HG03108 (cell line): ENCODE data around the gene FAM181B.
"Not testable (repeated sequence)": the region's sequence is repeated elsewhere in the genome, so short reads cannot be mapped to it uniquely, and the experiment has no call there.

Source experiments
- ATAC-seq: cut with Tn5 transposase; IDR thresholded peaks from one replicate; pipeline ENCODE4 v1.9.1; 2021; ENCODE audit warnings: moderate library complexity; ENCODE audit not compliant: unreplicated experiment

FAM181B gene

GRCh38 chr11:82732734-82733443 lies 775 bp downstream of the FAM181B start:
- no peak for ATAC-seq

- ATAC-seq = no peak
Measured at GRCh38 chr11:82732348-82732733, 1.3 kb downstream of the FAM181B start.

DNA sequence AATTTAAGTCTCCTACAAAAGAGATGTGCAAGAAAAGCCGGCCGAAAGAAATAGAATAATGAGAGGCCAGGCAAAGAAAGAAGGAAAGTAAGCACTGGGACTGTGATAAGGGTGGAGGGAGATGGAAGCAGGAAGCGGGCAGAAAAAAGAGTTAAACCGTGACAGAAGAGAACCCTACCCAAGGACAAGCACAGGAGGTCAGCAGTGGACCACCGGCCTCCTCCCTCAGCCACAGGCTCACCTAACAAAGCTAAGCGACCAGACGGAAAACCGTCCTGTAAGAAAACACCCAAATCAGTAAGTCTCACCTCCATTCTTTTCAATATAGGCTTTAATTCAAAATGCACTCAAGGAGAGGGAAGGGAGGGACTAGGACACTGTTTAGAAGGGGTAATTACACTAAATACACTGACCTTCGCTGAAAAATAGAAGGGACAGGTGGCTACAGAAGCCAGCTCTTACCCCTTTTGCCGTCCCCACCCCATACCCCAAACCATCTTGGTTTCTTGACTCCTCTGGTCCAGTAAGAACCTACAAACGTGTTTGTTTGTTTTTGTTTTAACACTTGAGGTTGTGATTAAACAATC lies 1.9 kb downstream of the FAM181B start:
- no peak for ATAC-seq

GRCh38 chr11:82730754-82731153 lies 2.9 kb downstream of the FAM181B start:
- ATAC-seq = no peak

GRCh38 chr11:82730286-82730685 lies 3.4 kb downstream of the FAM181B start:
- no peak for ATAC-seq

DNA sequence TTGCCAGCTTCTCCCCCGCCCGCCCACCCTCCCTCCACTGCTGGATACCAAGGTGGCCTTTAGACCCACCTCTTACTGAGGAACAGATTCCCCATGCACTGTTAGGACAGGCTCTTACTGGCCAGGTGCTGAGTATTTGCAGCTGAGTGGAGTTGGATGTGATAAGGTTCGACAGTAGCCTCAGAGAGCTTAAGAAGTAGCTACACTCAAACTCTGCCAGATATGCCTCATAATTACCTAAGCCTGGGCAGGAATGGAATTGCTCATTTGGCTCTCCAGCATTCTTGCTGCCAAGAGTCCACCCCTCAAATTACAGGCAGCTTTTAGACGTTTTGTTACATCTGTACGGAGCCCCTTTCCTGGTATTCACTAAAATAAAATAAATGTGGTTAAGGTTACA lies 9.6 kb downstream of the FAM181B start:
- no peak for ATAC-seq

DNA sequence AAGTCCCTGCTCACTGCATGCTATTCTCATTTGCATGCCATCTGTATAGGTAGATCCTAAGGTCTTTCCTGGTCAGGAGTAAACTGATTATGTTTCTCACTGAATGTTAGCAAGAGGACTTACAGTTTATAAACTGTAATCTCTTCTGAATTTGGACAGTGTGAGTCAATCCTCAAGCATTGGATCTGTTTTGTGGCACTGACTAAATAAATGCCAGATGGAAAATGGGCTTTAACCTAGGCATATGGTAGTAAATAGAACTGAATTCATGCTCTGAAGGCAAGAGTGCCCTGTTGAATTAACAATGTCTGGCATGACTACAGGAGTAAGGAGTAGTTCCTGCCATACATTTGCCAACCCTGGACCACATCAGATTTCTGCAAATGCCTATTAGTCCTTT lies 11.4 kb downstream of the FAM181B start:
- no peak for ATAC-seq

DNA sequence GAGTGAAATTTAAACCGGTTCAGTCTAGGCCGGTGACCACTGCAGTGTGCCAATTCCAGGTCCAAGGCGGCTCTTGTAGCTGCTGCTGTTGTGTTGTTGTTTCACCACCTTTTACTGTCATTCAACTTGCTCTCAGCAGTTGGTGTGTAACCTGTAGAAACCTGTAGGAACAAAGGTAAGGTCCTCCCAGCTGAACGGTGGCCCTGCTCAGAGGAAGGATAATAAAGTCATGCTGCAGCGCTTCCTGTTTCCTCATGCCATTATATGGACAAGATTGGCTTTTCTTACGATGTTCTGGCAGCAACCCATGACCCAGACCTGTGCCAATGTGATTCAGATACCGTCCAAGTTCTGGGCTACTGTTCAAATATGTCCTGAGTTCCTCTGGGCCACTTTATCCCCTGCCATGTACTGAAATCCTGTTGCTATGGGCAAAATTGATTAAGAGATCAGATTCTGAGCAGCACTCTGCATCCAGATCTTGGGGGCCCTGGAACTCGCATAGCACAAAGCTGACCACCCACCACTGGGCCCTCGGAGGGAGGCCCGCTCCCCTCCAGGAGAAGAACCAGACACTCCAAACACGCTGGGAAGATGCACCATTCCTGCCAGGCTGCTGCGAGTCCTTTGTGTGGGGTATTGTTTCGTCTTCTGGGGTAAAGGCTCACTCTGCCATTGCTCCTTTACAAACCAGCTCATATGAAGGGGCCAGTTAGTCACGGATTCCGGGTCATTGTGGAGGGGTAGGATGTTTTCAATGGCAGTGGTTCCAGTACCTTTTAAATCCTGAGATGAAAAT lies 13.2 kb downstream of the FAM181B start:
- no peak for ATAC-seq

- ATAC-seq = no peak
Measured at GRCh38 chr11:82719361-82720105, 14.1 kb downstream of the FAM181B start.

DNA sequence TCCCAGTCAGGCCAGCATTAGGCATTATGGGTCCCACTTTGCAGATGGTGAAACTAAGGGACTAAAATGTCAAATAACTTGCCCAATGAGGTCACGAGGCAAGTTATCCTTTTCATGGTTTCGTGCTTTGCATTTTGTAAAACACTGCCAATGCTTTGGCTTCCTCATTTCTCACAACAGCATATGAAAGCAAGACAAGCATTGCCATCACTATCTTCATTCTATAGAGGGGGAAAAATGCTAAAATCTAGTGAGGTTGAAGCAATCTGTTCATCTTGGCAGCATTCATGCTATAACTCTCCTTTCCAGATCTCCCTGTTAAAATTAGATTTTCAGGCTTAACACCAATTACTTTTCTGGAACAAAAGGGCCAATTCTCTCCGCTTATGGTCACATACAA lies 14.8 kb downstream of the FAM181B start:
- no peak for ATAC-seq

- no peak for ATAC-seq
Measured at GRCh38 chr11:82718307-82718706, 15.4 kb downstream of the FAM181B start.

- no peak for ATAC-seq
Measured at GRCh38 chr11:82714346-82715174, 19.1 kb downstream of the FAM181B start.

GRCh38 chr11:82711648-82712047 lies 22.0 kb downstream of the FAM181B start:
- ATAC-seq = no peak

DNA sequence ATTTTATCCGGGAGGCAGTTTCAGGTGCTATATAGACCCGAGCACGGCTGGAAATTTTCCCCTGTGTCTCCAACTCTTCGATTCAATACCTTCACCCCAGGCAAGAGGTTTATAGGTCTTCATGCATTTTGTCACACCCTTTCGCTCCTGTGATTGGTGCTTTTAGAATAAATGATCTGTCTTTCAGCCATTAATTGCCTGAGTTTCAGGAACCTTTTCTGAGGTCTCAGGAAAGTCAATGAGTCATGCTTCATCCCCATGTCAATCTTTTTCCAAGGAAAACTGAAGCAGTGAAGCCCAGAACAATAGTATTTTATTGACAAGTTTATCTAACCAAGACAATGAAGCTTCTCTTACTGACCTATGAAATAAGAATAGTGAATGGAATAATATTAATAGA lies 29.9 kb downstream of the FAM181B start:
- ATAC-seq = no peak

DNA sequence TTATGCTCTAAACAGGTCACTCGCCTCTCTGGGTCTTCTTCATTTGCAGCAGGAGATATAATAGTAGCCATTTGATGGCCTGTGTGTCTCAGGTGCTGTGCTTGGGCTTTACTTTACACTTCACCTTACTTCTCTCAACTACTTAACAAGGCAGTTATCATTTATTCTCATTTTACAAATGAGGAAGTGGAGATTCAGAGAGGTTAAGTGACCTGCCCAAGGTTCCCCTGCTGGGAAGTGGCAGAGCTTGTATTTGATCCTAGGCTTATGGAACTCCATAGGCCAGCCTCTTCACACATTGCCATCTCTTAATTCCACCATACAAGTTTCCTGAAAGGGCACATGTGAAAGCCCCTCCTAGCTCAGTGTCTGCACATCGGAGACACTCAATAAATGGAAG lies 30.4 kb downstream of the FAM181B start:
- no peak for ATAC-seq

DNA sequence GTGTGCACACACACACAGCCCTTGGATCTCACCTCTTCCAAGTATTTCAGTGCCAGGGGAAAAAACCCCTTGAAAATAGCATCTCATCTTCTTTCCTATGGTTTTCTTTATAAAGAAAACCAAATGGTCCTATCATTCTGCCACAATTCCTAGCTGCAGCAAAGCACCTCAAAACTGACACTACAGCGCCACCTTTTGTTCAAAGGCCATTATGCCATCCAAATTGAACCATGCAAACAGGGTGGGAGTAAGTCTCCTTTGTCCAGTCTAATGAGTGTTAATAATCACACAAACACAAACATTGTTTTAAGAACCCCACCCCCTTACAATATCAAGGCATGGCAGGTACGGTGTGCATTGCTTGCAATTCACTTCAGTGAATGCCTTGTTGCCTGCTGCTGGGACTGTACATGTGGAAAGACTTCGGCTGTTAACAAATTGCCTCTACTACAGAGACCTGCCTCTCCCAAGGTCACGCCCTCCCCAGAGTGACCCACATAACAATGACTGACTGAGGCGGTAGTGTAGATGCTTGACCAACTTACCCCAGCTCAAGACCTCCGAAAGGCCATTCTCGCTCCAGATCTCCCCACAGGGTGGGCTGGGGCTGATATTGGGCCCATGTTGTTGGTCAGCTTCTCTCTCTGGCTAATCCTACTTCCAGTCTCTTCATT lies 31.7 kb downstream of the FAM181B start:
- no peak for ATAC-seq

GRCh38 chr11:82698576-82699352 lies 34.9 kb downstream of the FAM181B start:
- ATAC-seq = no peak

DNA sequence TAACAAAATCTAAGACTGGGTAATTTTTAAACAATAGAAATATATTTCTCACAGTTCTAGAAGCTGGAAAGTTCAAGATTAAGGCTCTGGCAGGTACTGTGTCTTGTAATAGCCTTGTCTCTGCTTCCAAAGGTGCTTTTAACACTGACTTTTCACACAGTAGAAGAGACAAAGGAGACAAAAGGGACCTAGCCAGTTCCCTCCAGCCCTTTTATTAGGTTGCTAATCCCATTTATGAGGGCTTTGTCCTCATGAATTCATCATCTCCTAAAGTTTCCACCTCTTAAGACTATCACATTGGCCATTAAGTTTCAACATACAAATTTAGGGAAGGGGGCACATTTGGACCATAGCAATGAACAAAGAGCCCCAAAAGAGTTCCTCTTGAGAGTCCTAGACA lies 40.7 kb downstream of the FAM181B start:
- no peak for ATAC-seq

DNA sequence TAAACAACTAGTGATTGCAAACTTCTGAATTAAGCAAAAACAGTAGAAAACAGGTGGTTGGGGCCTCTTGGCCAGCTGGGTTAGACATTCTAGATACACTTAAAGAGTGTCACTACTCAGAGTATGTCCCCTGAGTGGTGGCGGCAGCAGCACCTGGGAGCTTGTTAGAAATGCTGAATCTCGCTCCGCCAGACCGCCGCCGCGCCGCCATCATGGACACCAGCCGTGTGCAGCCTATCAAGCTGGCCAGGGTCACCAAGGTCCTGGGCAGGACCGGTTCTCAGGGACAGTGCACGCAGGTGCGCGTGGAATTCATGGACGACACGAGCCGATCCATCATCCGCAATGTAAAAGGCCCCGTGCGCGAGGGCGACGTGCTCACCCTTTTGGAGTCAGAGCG lies 44.3 kb downstream of the FAM181B start:
- ATAC-seq = not testable (repeated sequence)
